Measurements from ENCODE around the gene SH3PXD2A. TPM values are rescaled to one million over a fixed set of nuclear protein-coding genes. Genes with fewer than 3 reads are reported as not detected.
A peak's percentile ranks its signal among the peaks of the same experiment; 100 is the strongest.
"Not testable (repeated sequence)": the region's sequence is repeated elsewhere in the genome, so short reads cannot be mapped to it uniquely, and the experiment has no call there.

Gene SH3PXD2A
- total RNA-seq, 1 donor from 2014 or later: 2.4 TPM

DNA sequence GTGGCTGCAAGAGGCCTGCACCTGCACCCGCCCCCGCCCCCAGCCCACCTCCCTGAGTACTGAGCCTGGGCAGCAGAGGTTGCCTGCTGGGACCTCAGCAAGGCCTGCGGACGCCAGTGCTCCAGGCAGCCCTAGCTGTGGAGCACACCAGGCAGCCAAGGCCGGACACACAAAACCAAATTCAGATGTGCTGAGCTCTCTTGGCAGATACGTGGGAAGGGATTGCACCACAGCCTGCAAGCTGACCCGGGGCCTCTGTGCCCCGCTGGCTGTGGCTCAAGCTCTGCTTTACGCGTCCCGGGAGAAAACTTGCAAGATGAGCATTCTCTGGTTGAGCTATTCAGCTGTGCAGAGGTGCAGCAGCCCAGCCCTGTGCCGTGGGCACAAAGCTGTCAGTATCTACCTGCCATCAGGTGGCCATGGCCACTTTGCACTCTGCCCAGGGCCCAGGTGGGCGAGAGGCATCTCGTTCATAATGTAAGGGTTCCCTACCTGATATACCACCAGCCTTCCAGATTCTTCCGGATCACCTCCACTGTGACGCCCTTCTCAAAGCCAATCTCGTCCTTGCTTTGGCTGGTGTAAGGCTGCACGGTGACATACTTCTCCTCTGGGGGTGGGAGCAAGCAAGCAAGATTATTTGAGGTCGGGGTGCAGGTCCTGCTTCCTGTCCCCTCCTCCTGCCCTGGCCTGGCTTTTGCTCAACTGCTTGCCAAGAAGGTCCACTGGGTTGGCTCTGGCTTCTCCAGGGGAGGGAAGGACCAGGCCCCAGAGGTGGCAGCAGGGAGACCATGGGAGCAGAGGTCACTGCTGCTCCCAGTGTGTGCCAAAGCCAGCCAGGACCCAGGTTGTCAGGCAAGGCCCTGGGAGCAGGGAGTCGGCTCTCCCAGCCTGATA lies 238.4 kb downstream of the SH3PXD2A start:
- no peak for DNase-seq

GRCh38 chr10:103614306-103615158 lies 240.8 kb downstream of the SH3PXD2A start:
- no peak for DNase-seq

GRCh38 chr10:103613616-103614015 lies 241.8 kb downstream of the SH3PXD2A start:
- no peak for DNase-seq

DNA sequence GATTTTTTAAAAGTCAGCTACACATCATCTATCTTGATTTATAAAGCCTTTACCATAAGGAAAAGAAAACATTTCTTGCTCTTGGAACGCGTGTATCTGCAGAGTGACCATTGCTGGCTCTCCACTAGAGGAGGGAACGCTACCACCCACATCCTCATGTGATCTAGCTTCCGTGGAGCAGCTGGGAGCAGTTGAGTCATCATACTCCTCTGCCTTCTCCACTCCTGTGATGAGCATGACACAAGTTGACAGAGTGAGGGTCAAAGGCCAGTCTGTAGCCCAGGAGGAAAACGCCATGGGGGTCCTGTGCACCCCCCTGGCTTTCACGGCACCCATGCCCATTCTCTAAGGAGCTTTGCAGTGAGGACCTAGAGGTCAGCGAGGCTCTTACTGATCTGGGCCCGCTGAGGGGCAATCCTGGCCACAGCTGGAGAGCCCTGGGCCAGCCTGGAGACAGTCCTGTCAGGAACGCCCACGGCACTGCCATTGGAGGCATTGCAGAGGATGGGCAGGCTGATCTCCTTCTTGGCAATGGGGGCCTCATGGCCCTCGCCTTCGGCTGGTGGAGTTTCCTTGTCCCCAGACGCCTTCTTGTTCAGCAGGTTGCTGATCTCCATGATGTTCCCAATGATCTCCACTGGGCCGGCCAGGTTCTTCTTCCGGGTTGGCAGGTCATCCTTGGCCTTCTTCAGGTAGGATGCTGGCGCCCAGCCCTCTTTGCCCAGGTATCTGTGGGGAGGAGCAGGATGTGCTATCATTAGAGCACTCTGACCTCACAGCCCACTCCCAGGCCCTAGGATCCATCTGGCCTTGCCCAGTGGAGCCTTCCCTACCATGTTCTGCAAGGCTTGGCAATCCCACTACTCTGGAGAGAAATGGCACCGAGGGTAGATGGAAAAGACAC lies 242.7 kb downstream of the SH3PXD2A start:
- no peak for DNase-seq

GRCh38 chr10:103610921-103611511 lies 244.4 kb downstream of the SH3PXD2A start:
- no peak for DNase-seq

GRCh38 chr10:103610083-103610472 lies 245.3 kb downstream of the SH3PXD2A start:
- no peak for DNase-seq

GRCh38 chr10:103609231-103610082 lies 245.9 kb downstream of the SH3PXD2A start:
- DNase-seq: no peak

- not testable (repeated sequence) for DNase-seq
Measured at GRCh38 chr10:103608056-103608455, 247.3 kb downstream of the SH3PXD2A start.

DNA sequence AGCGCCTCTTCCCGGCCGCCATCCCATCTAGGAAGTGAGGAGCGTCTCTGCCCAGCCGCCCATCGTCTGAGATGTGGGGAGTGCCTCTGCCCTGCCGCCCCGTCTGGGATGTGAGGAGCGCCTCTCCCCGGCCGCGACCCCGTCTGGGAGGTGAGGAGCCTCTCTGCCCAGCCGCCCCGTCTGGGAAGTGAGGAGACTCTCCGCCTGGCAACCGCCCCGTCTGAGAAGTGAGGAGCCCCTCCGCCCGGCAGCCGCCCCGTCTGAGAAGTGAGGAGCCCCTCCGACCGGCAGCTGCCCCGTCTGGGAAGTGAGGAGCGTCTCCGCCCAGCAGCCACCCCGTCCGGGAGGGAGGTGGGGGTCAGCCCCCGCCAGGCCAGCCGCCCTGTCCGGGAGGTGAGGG lies 248.3 kb downstream of the SH3PXD2A start:
- not testable (repeated sequence) for DNase-seq

- not testable (repeated sequence) for DNase-seq
Measured at GRCh38 chr10:103606097-103606438, 249.3 kb downstream of the SH3PXD2A start.

- DNase-seq: peak; percentile 65
Measured at GRCh38 chr10:103605359-103606096, 249.8 kb downstream of the SH3PXD2A start.

DNA sequence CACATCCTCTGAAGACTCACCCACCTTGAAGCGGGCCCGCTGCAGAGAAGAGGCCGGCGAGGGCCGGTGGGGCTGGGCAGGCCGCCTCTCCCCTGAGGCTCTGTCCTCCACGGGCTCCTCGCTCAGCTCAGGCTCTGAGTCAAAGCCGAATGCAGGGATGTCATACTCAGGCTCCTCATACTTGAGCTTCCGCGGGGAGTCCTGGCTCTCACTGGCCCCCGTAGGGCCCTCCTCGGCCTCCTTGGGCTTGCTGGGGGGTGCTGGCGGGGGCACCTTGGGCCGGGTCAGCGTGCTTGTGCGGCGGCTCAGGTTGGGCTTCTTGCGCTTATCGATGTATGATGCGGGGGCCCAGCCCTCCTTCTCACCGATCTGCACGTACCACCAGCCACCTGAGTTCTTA lies 252.0 kb downstream of the SH3PXD2A start:
- no peak for DNase-seq

- no peak for DNase-seq
Measured at GRCh38 chr10:103602852-103603155, 252.6 kb downstream of the SH3PXD2A start.

- DNase-seq: no peak
Measured at GRCh38 chr10:103602028-103602851, 253.1 kb downstream of the SH3PXD2A start.

DNA sequence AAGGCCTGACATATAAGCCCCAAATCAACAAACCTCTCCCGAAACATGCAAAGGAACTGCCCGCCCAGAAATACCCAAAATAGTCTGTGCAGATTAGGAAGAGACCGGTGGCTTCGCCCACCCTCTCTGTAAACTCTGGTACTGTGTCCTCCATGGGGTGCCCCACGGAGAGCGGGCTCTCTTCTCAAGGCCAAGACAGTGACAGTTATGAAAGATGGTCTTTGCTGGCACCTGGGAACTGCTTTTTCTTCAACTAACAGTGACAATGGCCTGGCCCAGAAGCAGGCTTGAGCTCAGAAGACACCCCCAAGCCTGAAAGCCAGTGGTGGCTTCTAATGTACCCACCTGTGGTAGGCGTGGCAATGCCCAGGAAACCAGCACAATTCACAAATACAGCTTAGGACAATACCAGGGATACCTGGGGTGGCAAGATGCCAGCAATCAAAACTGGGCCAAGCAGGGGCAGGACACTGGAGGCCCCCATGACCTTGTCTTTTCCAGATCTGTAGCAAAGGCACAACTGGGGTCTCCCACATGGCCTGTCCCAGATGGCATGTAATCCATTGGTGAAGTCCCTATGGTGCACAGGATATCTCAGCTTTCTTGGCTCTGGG lies 254.3 kb downstream of the SH3PXD2A start:
- no peak for DNase-seq

DNA sequence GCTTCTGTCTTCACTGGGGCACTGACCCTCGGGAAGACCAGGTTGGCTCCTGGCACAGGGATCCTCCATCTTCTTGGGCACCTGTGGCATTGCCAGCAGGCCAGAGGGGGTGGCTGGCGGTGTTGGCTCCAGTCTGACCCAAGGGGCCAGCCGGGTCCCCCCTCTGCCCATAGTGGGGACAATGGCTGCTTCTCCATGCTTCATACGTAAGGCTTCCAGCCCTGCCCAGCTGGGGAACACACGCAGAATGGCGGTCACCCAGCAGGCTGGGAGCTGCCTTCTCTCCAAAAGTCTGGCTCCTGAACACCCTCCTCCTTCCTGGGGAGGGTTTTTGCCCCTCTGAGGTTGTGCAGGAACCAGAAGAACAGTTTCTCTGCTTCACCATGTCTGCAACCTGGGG lies 255.1 kb downstream of the SH3PXD2A start:
- no peak for DNase-seq

- no peak for DNase-seq
Measured at GRCh38 chr10:103599907-103600306, 255.5 kb downstream of the SH3PXD2A start.

- DNase-seq: no peak
Measured at GRCh38 chr10:103599211-103599610, 256.2 kb downstream of the SH3PXD2A start.

GRCh38 chr10:103598654-103599115 lies 256.7 kb downstream of the SH3PXD2A start:
- peak; percentile 82 for DNase-seq
